IMR-90 (cell line): Measurements from ENCODE around the gene GYG2. TPM values are rescaled to one million over a fixed set of nuclear protein-coding genes. Genes with fewer than 3 reads are reported as not detected.

Experiments used
- ATAC-seq: fragments of 200-7000 bp; cut with Tn5 transposase; 2 replicates; pipeline ENCODE4 v1.9.1; 2020; ENCODE audit warnings: low read depth, mild to moderate bottlenecking, moderate library complexity
- BruUV-seq: library from RNA; stranded (reverse); fragments of 400-500 nt; replicated peaks from 2 replicates; lab custom pipeline; 2021; lab: Mats Ljungman, UMichigan
- CTCF ChIA-PET: fragments of 300-600 bp; formaldehyde crosslinking; extraction: SDS; loops from one replicate; lab custom pipeline; 2021; ENCODE audit warnings: antibody characterized with exemption; lab: Yijun Ruan, JAX
- POLR2A ChIA-PET: fragments of 300-600 bp; sonication (Branson Sonifier 250); formaldehyde crosslinking; loops from one replicate; lab custom pipeline; 2022; ENCODE audit warnings: antibody characterized with exemption; ENCODE audit not compliant: unreplicated experiment; lab: Charles Lee
- DNase-seq: peaks from one replicate; pipeline ENCODE4 v3.0.0; 2013
- H2AFZ ChIP-seq: replicated peaks from 2 replicates; pipeline ENCODE3; 2013; ENCODE audit warnings: low read length, mild to moderate bottlenecking; ENCODE audit not compliant: poor library complexity
- H2AK5ac ChIP-seq: 2 replicates; pipeline ENCODE4 v1.6.1; 2013; ENCODE audit warnings: low read depth, low read length, inconsistent platforms
- H2AK9ac ChIP-seq: replicated peaks from 2 replicates; pipeline ENCODE3; 2013; ENCODE audit warnings: mild to moderate bottlenecking, low read depth, low read length, moderate library complexity; ENCODE audit not compliant: poor library complexity
- H2BK120ac ChIP-seq: 2 replicates; pipeline ENCODE4 v1.6.1; 2013; ENCODE audit warnings: low read depth, low read length, inconsistent platforms
- H2BK15ac ChIP-seq: 3 replicates; pipeline ENCODE4 v1.6.1; 2013; ENCODE audit warnings: low read depth, low read length, inconsistent platforms
- H2BK20ac ChIP-seq: 2 replicates; pipeline ENCODE4 v1.6.1; 2013; ENCODE audit warnings: low read depth, mild to moderate bottlenecking, inconsistent platforms, low read length, moderate library complexity
- H2BK5ac ChIP-seq: 2 replicates; pipeline ENCODE4 v1.6.1; 2013; ENCODE audit warnings: mild to moderate bottlenecking, low read depth, low read length, inconsistent platforms; ENCODE audit not compliant: poor library complexity, severe bottlenecking
- H3K14ac ChIP-seq: replicated peaks from 2 replicates; pipeline ENCODE4 v1.6.1; 2013; ENCODE audit warnings: low read depth, low read length, inconsistent platforms
- H3K18ac ChIP-seq: 2 replicates; pipeline ENCODE4 v1.6.1; 2013; ENCODE audit warnings: low read depth, low read length, control low read depth
- H3K23ac ChIP-seq: 2 replicates; pipeline ENCODE4 v1.6.1; 2013; ENCODE audit warnings: low read depth, low read length, inconsistent platforms
- H3K27ac ChIP-seq: 2 replicates; pipeline ENCODE4 v1.5.1; 2013; ENCODE audit warnings: mild to moderate bottlenecking, control low read depth, low read length; ENCODE audit not compliant: insufficient read depth
- H3K27me3 ChIP-seq: 2 replicates; pipeline ENCODE4 v1.6.1; 2013; ENCODE audit warnings: low read length; ENCODE audit not compliant: control insufficient read depth, insufficient read depth
- H3K36me3 ChIP-seq: 2 replicates; pipeline ENCODE4 v1.6.1; 2013; ENCODE audit warnings: low read length, mixed read lengths; ENCODE audit not compliant: control insufficient read depth, insufficient read depth
- H3K4ac ChIP-seq: 2 replicates; pipeline ENCODE4 v1.6.1; 2013; ENCODE audit warnings: low read depth, low read length, inconsistent platforms
- H3K4me1 ChIP-seq: 2 replicates; pipeline ENCODE4 v1.6.1; 2013; ENCODE audit warnings: low read length, mixed read lengths; ENCODE audit not compliant: control insufficient read depth, insufficient read depth
- H3K4me2 ChIP-seq: 2 replicates; pipeline ENCODE4 v1.6.1; 2013; ENCODE audit warnings: low read depth, mild to moderate bottlenecking, control low read depth, low read length, moderate library complexity
- H3K4me3 ChIP-seq: 2 replicates; pipeline ENCODE4 v1.5.1; 2013; ENCODE audit warnings: low read depth, mild to moderate bottlenecking, control low read depth, low read length, moderate library complexity; ENCODE audit not compliant: insufficient read depth
- H3K56ac ChIP-seq: 2 replicates; pipeline ENCODE4 v1.6.1; 2013; ENCODE audit warnings: low read length, inconsistent platforms; ENCODE audit not compliant: insufficient read depth; ENCODE audit errors: extremely low read depth
- H3K79me1 ChIP-seq, 2 experiments: 2 replicates each; pipeline ENCODE4 v1.6.1; 2013; ENCODE audit warnings: low read length in 2 of 2, inconsistent platforms in 1 of 2, low read depth in 1 of 2
- H3K9ac ChIP-seq: 2 replicates; pipeline ENCODE4 v1.6.1; 2013; ENCODE audit warnings: low read depth, low read length, control low read depth
- H3K9me1 ChIP-seq: 2 replicates; pipeline ENCODE4 v1.6.1; 2013; ENCODE audit warnings: low read length, inconsistent platforms; ENCODE audit not compliant: insufficient read depth
- H3K9me3 ChIP-seq: 2 replicates; pipeline ENCODE4 v1.6.1; 2013; ENCODE audit warnings: low read length; ENCODE audit not compliant: control insufficient read depth, insufficient read depth
- H4K20me1 ChIP-seq: 2 replicates; pipeline ENCODE4 v1.6.1; 2013; ENCODE audit warnings: low read length, inconsistent platforms; ENCODE audit not compliant: insufficient read depth
- H4K5ac ChIP-seq: 2 replicates; pipeline ENCODE4 v1.6.1; 2013; ENCODE audit warnings: mild to moderate bottlenecking, low read depth, low read length, control low read depth
- H4K8ac ChIP-seq, 2 experiments: 2 replicates each; pipeline ENCODE4 v1.6.1; 2013; ENCODE audit warnings: low read depth in 2 of 2, low read length in 2 of 2, control low read depth in 1 of 2, inconsistent platforms in 1 of 2
- H4K91ac ChIP-seq: 2 replicates; pipeline ENCODE4 v1.6.1; 2013; ENCODE audit warnings: low read depth, low read length, inconsistent platforms; ENCODE audit not compliant: insufficient read depth
- CHD1 ChIP-seq: IDR thresholded peaks from 2 replicates; pipeline ENCODE4 v1.6.1; 2012; ENCODE audit warnings: low read depth, low read length, improper control_type of control experiment
- FOS ChIP-seq: fragments of 150-350 bp; IDR thresholded peaks from 2 replicates; pipeline ENCODE4 v1.6.1; 2016; ENCODE audit warnings: low read depth, low read length
- MAFK ChIP-seq: IDR thresholded peaks from 2 replicates; pipeline ENCODE4 v1.6.1; 2012; ENCODE audit warnings: low read depth, low read length, improper control_type of control experiment
- MXI1 ChIP-seq: IDR thresholded peaks from 2 replicates; pipeline ENCODE4 v1.6.1; 2012; ENCODE audit warnings: low read depth, mild to moderate bottlenecking, low read length, moderate library complexity, borderline replicate concordance
- RFX5 ChIP-seq: IDR thresholded peaks from 2 replicates; pipeline ENCODE4 v1.8.0; 2012; ENCODE audit warnings: low read depth, mild to moderate bottlenecking, low read length, moderate library complexity
- USF2 ChIP-seq: fragments of 150-350 bp; IDR thresholded peaks from 2 replicates; pipeline ENCODE4 v1.6.1; 2017; ENCODE audit warnings: mild to moderate bottlenecking, antibody characterized with exemption, low read length, low read depth
- WGBS, 2 experiments: methylation state at CpG; one replicate each; pipeline versions ENCODE4 v1.1.5 to v1.1.7; 2013; ENCODE audit warnings: missing lambda C conversion rate in 2 of 2; ENCODE audit not compliant: insufficient read length in 1 of 2; ENCODE audit errors: extremely low coverage in 2 of 2; 5-methylcytosine and 5-hydroxymethylcytosine counted together
- dilution Hi-C: fragments of 300-500 bp; cut with HindIII; formaldehyde crosslinking; loops from one replicate; pipeline ENCODE4 v1.14.3; 2018; ENCODE audit warnings: low sequenced_read_pairs; ENCODE audit not compliant: unreplicated experiment
- in situ Hi-C: fragments of 300-500 bp; cut with MboI; formaldehyde crosslinking; loops from 3 replicates; pipeline ENCODE4 v1.14.3; 2019; ENCODE audit warnings: low sequenced_read_pairs, inconsistent platforms, mixed read lengths
- intact Hi-C: fragments of 100-400 bp; cut with micrococcal nuclease; formaldehyde crosslinking; loops from 2 replicates; pipeline ENCODE4 v1.10.0; 2022
- polyA plus RNA-seq, 3 experiments: library from polyadenylated mRNA; depleted of rRNA; stranded (reverse); fragments of >200 nt; gene quantifications; 2 replicates each; pipeline ENCODE4 v1.2.3, GENCODE V29; 2012; ENCODE audit warnings: low replicate concordance in 1 of 3
- total RNA-seq: library from RNA; depleted of rRNA; stranded (reverse); fragments of >200 nt; gene quantifications from 2 replicates; pipeline ENCODE4 v1.2.3, GENCODE V29; 2012

The GYG2 gene
- total and polyA plus RNA-seq, 2 of the 4 experiments (the other 2 are of a cell fraction) = 9.6 to 13.1 TPM

DNA sequence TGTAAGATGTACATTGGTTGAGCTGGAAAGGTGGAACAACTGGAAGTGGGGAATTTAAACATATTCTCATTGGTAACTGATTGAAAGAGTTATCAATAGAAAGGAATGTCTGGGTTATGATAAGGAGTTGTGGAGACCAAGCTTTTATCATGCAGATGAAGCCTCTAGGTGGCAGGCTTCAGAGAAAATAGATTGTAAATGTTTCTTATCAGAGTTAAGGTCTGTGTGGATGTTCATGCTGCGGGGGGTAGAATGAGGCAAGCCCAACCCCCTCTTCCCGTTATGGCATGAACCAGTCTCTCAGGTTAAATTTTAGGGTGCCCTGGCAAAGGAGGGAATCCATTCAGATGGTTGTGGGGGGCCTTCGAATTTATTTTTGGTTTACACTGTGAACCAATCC is 84.4 kb downstream of the GYG2 start:
- Histone ChIP-seq H3K79me1 (no peaks in the 10 kb centered on the region), H2BK120ac (no peak overlapping the region), H3K56ac (no peak overlapping the region), H3K18ac (no peak overlapping the region), H3K4ac (no peak overlapping the region), H3K27ac (no peak overlapping the region), H3K4me1 (no peaks in the 10 kb centered on the region), H3K4me3 (no peak overlapping the region), H3K36me3 (no peaks in the 10 kb centered on the region; the same call in 1 of the 2 replicates), H3K27me3 (no peaks in the 10 kb centered on the region), H2BK5ac (no peak overlapping the region), H4K8ac (no peak overlapping the region), H3K9me1 (no peaks in the 10 kb centered on the region), H2AK5ac (no peak overlapping the region), H3K9ac (no peak overlapping the region), H2AFZ (no peak overlapping the region), H2BK15ac (no peak overlapping the region), H4K5ac (no peak overlapping the region), H2AK9ac (no peak overlapping the region), H3K4me2 (no peak overlapping the region), H3K9me3 (peaks cover 2% of the 10 kb centered on the region; the same call in 1 of the 2 replicates), H4K91ac (no peak overlapping the region), H3K14ac (no peak overlapping the region), H4K20me1 (no peaks in the 10 kb centered on the region), H2BK20ac (no peak overlapping the region), H3K23ac (no peak overlapping the region)
- DNase-seq (no peak), ATAC-seq (no peak)
- intact Hi-C loops (no loop called here), in situ Hi-C loops (no loop called here), dilution Hi-C loops (no loop called here)
- POLR2A ChIA-PET = no interaction called here
- no peak for TF ChIP-seq MAFK
- no peak for TF ChIP-seq FOS
- TF ChIP-seq CHD1 = no peak
- no peak for TF ChIP-seq MXI1
- TF ChIP-seq USF2 = no peak
- no peak for TF ChIP-seq RFX5
- CTCF ChIA-PET = no interaction called here
- no CpG with 5 or more reads among the region's 3 CpGs for WGBS, 2 experiments
- BruUV-seq = no TSS peak
